HepG2 (cell line): ENCODE data around the gene CHI3L1. TPM values are rescaled to one million over a fixed set of nuclear protein-coding genes. Genes with fewer than 3 reads are reported as not detected.

Source experiments
- ATAC-seq: fragments of 200-7000 bp; cut with Tn5 transposase; 3 replicates; pipeline ENCODE4 v1.9.1; 2020; ENCODE audit warnings: mild to moderate bottlenecking, moderate library complexity
- BruUV-seq: library from RNA; stranded (reverse); fragments of 400-500 nt; replicated peaks from 2 replicates; lab custom pipeline; 2021; lab: Mats Ljungman, UMichigan
- CTCF ChIA-PET: fragments of 300-600 bp; formaldehyde crosslinking; extraction: SDS; loops from one replicate; lab custom pipeline; 2021; ENCODE audit warnings: low total read pairs, inconsistent platforms, low intra/inter-chr PET ratio; lab: Yijun Ruan, JAX
- POLR2A ChIA-PET: fragments of 350-600 bp; sonication (Branson Sonifier 250); formaldehyde crosslinking; loops from one replicate; lab custom pipeline; 2020; ENCODE audit warnings: antibody characterized with exemption, inconsistent platforms; lab: Yijun Ruan, JAX
- DNase-seq: peaks from one replicate; pipeline ENCODE4 v3.0.0-alpha.2; 2015; ENCODE audit warnings: low spot score
- FAIRE-seq: peaks from 3 replicates; lab custom pipeline; 2011; peaks lifted over from hg19 to GRCh38; lab: Jason Lieb, UNC
- H2AFZ ChIP-seq: one replicate; pipeline ENCODE4 v1.6.1; 2011; ENCODE audit warnings: low read length, inconsistent platforms
- H3K27ac ChIP-seq: fragments of 300-600 bp; 3 replicates; pipeline ENCODE4 v1.8.0; 2011; ENCODE audit warnings: mixed run types, mild to moderate bottlenecking, mixed read lengths, low read length, inconsistent platforms; ENCODE audit not compliant: insufficient read depth; ENCODE audit errors: extremely low read length
- H3K27me3 ChIP-seq, 2 experiments: fragments of 200-600 bp in 1 of 2; 2 replicates in 1 of 2; 3 replicates in 1 of 2; pipeline versions ENCODE4 v1.6.0 to v1.8.0; 2011; ENCODE audit warnings: low read length in 2 of 2, mild to moderate bottlenecking in 2 of 2, moderate library complexity in 2 of 2, inconsistent platforms in 1 of 2; ENCODE audit not compliant: insufficient read depth in 2 of 2, control insufficient read depth in 1 of 2
- H3K36me3 ChIP-seq, 2 experiments: fragments of 200-600 bp in 1 of 2; replicated peaks in 1 of 2; 2 replicates in 1 of 2; 3 replicates in 1 of 2; pipeline versions ENCODE4 v1.5.1 to v1.8.0; 2011; ENCODE audit warnings: low read length in 2 of 2, inconsistent platforms in 1 of 2; ENCODE audit not compliant: insufficient read depth in 2 of 2, control insufficient read depth in 1 of 2
- H3K4me1 ChIP-seq: 2 replicates; pipeline ENCODE4 v1.5.1; 2012; ENCODE audit warnings: low read length, inconsistent platforms; ENCODE audit not compliant: insufficient read depth
- H3K4me2 ChIP-seq: 2 replicates; pipeline ENCODE4 v1.6.0; 2011; ENCODE audit warnings: low read depth, low read length, inconsistent platforms
- H3K4me3 ChIP-seq, 3 experiments: fragments of 200-600 bp in 1 of 3; sonication (generic), shearing (Covaris generic) in 1 of 3; replicated peaks in 1 of 3; 2 replicates each; pipeline ENCODE4 v1.5.1; 2011 to 2016; ENCODE audit warnings: low read length in 3 of 3, inconsistent platforms in 2 of 3, low read depth in 2 of 3, mild to moderate bottlenecking in 2 of 3, control low read depth in 1 of 3, mixed read lengths in 1 of 3; ENCODE audit not compliant: insufficient read depth in 1 of 3
- H3K79me2 ChIP-seq: one replicate; pipeline ENCODE4 v1.6.1; 2011; ENCODE audit warnings: low read length, inconsistent platforms; ENCODE audit not compliant: insufficient read depth
- H3K9ac ChIP-seq: 2 replicates; pipeline ENCODE4 v1.6.0; 2011; ENCODE audit warnings: mild to moderate bottlenecking, low read depth, low read length, inconsistent platforms; ENCODE audit not compliant: insufficient read depth
- H3K9me3 ChIP-seq: 2 replicates; pipeline ENCODE4 v1.5.1; 2012; ENCODE audit warnings: mild to moderate bottlenecking, low read length
- H4K20me1 ChIP-seq: 2 replicates; pipeline ENCODE4 v1.6.0; 2011; ENCODE audit warnings: inconsistent platforms, mild to moderate bottlenecking, low read length, moderate library complexity; ENCODE audit not compliant: insufficient read depth
- ARNTL ChIP-seq: sonication (generic); formaldehyde crosslinking; IDR thresholded peaks from 2 replicates; pipeline ENCODE4 v1.4.0; 2020; ENCODE audit warnings: mild to moderate bottlenecking, missing genetic modification reagents
- HNRNPL ChIP-seq: fragments of 200-400 bp; formaldehyde crosslinking; IDR thresholded peaks from 2 replicates; pipeline ENCODE4 v1.6.1; 2017; ENCODE audit warnings: mild to moderate bottlenecking, low read depth, low read length
- HOXD1 ChIP-seq: sonication (generic); formaldehyde crosslinking; IDR thresholded peaks from 2 replicates; pipeline ENCODE4 v1.5.0; 2020; ENCODE audit warnings: missing genetic modification reagents
- IRX3 ChIP-seq: sonication (generic); formaldehyde crosslinking; IDR thresholded peaks from 2 replicates; pipeline ENCODE4 v1.8.1; 2023; ENCODE audit warnings: mild to moderate bottlenecking, low read depth, missing genetic modification reagents, borderline replicate concordance
- ZNF12 ChIP-seq: sonication (generic); formaldehyde crosslinking; IDR thresholded peaks from 2 replicates; pipeline ENCODE4 v1.5.0; 2020; ENCODE audit warnings: missing genetic modification reagents
- ZNF44 ChIP-seq: sonication (generic); formaldehyde crosslinking; IDR thresholded peaks from 2 replicates; pipeline ENCODE4 v1.5.1; 2020; ENCODE audit warnings: mild to moderate bottlenecking, missing genetic modification reagents
- WGBS: methylation state at CpG from one replicate; pipeline ENCODE4 v1.1.6; 2017; ENCODE audit warnings: low lambda C conversion rate; 5-methylcytosine and 5-hydroxymethylcytosine counted together
- in situ Hi-C: cut with HindIII; loops from 2 replicates; pipeline ENCODE4 v1.10.0; 2017; ENCODE audit warnings: low pct_unique_long_range_greater_than_20kb; ENCODE audit not compliant: extremely low pct_ligation_motif_present
- intact Hi-C: fragments of 100-400 bp; cut with micrococcal nuclease; formaldehyde crosslinking; loops from one replicate; pipeline ENCODE4 v1.10.0; 2022; ENCODE audit not compliant: unreplicated experiment
- polyA plus RNA-seq, 8 experiments: library from polyadenylated mRNA; depleted of rRNA in 3 of 8; stranded (reverse) in 7 of 8; unstranded in 1 of 8; fragments of >200 nt; fragmentation: Illumina TruSeq in 4 of 8; extraction: Trizol in 4 of 8; gene quantifications; 2 replicates each; pipeline versions ENCODE4 v1.2.1 to v1.2.3, GENCODE V29; 2011 to 2016; ENCODE audit warnings: low read depth in 4 of 8, missing spikeins in 1 of 8, mixed read lengths in 1 of 8; ENCODE audit not compliant: insufficient read depth in 1 of 8
- total RNA-seq, 5 experiments: library from RNA; depleted of rRNA; stranded (reverse); fragments of >200 nt; fragmentation: Illumina TruSeq; extraction: Trizol; gene quantifications; 2 replicates each; pipeline ENCODE4 v1.2.3, GENCODE V29; 2016; ENCODE audit warnings: low read depth in 1 of 5
- TF ChIP-seq, protein P1 (sequence below): fragments of 450-650 bp; IDR thresholded peaks from 2 replicates; pipeline ENCODE4 v1.6.1; 2016
- TF ChIP-seq, protein P2 (sequence below): sonication (generic); formaldehyde crosslinking; IDR thresholded peaks from 2 replicates; pipeline ENCODE4 v1.5.0; 2020; ENCODE audit warnings: mild to moderate bottlenecking, missing genetic modification reagents, borderline replicate concordance

The CHI3L1 gene
- total and polyA plus RNA-seq, 2 of the 13 experiments (the other 11 are each of a cell fraction or from before 2014, with no cell fraction given) = 0.09 to 0.13 TPM

DNA sequence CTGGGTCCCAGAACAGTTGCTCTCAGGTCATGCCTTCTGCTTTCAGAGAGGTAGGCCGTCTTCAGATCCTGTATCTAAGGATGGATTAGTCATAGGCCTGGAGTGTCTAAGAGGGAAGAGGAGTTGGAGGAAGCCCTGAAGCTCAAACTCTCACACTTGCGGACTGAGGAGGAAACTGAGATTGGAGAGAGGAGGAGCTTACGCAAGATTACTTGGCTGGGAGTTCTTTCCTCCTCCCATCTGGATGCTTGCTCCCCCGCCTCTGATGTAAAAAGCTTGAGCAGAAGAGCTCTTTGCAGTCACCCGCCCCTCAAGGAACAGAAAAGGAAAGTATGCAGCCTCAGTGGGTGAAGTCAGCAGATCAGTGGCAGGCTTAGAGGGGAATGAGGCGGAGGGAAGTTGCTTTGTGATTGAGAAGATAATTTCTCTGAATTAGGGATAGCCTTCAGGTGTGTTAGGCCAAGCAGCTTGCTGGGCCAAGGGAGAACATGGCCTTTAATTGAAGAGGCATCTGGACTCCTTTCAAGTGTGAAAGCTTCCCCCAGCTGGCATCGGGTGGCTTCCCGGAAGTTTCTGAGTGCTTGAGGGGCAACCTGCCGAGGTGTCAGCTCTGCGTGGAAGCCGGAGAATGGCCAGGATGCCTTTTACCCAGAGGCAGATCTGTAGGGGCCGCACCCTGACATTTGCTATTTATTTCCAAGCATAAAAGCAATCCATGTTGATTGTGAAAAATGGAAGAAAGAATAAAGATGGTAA is 52.4 kb downstream of the CHI3L1 start:
- CTCF ChIA-PET = no interaction called here
- intact Hi-C loops (no loop called here), in situ Hi-C loops (no loop called here)
- BruUV-seq = no TSS peak
- no peaks in the 10 kb centered on the region for H4K20me1 ChIP-seq
- H3K79me2 ChIP-seq = no peaks in the 10 kb centered on the region
- ATAC-seq (no peak), DNase-seq (no peak)
- H3K4me2 ChIP-seq = no peak overlapping the region
- no peak overlapping the region for H3K27ac ChIP-seq
- no peaks in the 10 kb centered on the region for H3K36me3 ChIP-seq
- WGBS = 44% methylated on average over 10 of the region's 12 CpGs
- no peak overlapping the region for H3K4me3 ChIP-seq
- H3K9me3 ChIP-seq = no peaks in the 10 kb centered on the region
- POLR2A ChIA-PET = no interaction called here
- TF ChIP-seq ZNF12 (CRISPR knock-in tag) (no peak), HOXD1 (CRISPR knock-in tag) (no peak), ARNTL (no peak), HNRNPL (no peak), IRX3 (CRISPR knock-in tag) (no peak), ZNF44 (CRISPR knock-in tag) (no peak)
- TF ChIP-seq, protein P1, sequence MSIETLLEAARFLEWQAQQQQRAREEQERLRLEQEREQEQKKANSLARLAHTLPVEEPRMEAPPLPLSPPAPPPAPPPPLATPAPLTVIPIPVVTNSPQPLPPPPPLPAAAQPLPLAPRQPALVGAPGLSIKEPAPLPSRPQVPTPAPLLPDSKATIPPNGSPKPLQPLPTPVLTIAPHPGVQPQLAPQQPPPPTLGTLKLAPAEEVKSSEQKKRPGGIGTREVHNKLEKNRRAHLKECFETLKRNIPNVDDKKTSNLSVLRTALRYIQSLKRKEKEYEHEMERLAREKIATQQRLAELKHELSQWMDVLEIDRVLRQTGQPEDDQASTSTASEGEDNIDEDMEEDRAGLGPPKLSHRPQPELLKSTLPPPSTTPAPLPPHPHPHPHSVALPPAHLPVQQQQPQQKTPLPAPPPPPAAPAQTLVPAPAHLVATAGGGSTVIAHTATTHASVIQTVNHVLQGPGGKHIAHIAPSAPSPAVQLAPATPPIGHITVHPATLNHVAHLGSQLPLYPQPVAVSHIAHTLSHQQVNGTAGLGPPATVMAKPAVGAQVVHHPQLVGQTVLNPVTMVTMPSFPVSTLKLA = no peak
- TF ChIP-seq, protein P2, sequence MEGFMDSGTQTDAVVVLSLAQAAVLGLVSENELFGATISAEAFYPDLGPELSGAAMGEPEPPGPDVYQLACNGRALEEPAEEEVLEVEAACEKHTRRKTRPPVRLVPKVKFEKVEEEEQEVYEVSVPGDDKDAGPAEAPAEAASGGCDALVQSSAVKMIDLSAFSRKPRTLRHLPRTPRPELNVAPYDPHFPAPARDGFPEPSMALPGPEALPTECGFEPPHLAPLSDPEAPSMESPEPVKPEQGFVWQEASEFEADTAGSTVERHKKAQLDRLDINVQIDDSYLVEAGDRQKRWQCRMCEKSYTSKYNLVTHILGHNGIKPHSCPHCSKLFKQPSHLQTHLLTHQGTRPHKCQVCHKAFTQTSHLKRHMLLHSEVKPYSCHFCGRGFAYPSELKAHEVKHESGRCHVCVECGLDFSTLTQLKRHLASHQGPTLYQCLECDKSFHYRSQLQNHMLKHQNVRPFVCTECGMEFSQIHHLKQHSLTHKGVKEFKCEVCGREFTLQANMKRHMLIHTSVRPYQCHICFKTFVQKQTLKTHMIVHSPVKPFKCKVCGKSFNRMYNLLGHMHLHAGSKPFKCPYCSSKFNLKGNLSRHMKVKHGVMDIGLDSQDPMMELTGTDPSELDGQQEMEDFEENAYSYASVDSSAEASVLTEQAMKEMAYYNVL (CRISPR knock-in tag) = no peak
- TF ChIP-seq, all 625 proteins: peak for 0
- FAIRE-seq = no peak
- Histone ChIP-seq H3K9ac (no peak overlapping the region), H3K27me3 (peaks cover 3% of the 10 kb centered on the region in 2 experiments; a peak in 4 of 5 replicates), H3K4me1 (peaks cover 4% of the 10 kb centered on the region; the same call in 1 of the 2 replicates), H2AFZ (no peak overlapping the region)
